SK-N-MC (cell line): ENCODE results near the gene ARHGEF28.

Experiments
- EZH2 ChIP-seq: fragments of 200-600 bp; sonication (generic); IDR thresholded peaks from one replicate; pipeline ENCODE4 v1.6.1; 2017; ENCODE audit warnings: antibody characterized with exemption
- FOXP2 ChIP-seq: optimal IDR thresholded peaks from 2 replicates; pipeline ENCODE3; 2011; ENCODE audit warnings: mild to moderate bottlenecking, moderate library complexity; ENCODE audit not compliant: insufficient read depth; ENCODE audit errors: extremely low read length, control extremely low read depth
- POLR2AphosphoS5 ChIP-seq: IDR thresholded peaks from 2 replicates; pipeline ENCODE4 v1.6.1; 2012; ENCODE audit warnings: mild to moderate bottlenecking, low read depth, low read length, borderline replicate concordance

DNA sequence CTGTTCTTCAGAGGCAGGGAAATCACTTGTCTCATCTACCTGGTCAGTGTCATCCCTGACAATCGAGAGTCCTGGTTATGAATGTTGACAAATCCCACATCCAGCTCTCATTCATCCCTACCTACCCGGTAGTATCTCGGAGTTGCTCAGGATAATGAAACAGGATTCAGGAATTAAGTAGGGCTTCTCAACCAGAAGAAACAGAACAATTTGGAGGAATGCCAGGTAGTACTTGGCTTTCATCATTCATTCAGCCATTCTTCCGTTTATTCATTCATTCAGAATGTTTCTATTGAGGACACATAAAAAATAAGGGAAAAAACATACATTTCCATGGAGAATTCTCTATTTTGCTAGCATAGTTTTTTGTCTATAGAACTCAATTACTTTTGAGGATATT is 195.0 kb downstream of the ARHGEF28 start:
- no peak for TF ChIP-seq POLR2AphosphoS5
- TF ChIP-seq EZH2, result no peak
- no peak for TF ChIP-seq FOXP2
